ENCODE measurements around the gene CES1.
"Not testable (repeated sequence)": the region's sequence is repeated elsewhere in the genome, so short reads cannot be mapped to it uniquely, and the experiment has no call there.

CES1 gene

DNA sequence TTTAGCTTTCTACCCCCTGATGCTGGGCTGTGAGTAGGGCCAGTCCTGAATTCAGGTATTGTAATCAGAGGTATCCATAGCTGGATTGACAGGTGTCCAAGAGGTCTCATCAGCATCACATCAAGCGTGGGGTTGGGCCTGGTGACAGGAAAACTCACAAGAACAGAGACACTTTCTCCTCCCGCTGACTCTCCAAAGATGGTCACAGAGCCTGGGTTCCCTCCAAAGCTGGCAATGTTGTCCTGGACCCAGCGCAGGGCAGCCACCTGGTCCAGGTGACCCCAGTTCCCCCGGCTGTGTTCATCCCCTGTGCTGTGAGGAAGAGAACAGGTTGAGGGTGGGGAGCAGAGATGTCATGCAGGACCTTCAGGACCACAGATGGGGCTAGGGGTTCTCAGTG lies 11.7 kb downstream of the CES1 start:
- no peaks in the 10 kb centered on the region for H3K9me3 ChIP-seq (ENCODE audit: insufficient read depth, low read length)

DNA sequence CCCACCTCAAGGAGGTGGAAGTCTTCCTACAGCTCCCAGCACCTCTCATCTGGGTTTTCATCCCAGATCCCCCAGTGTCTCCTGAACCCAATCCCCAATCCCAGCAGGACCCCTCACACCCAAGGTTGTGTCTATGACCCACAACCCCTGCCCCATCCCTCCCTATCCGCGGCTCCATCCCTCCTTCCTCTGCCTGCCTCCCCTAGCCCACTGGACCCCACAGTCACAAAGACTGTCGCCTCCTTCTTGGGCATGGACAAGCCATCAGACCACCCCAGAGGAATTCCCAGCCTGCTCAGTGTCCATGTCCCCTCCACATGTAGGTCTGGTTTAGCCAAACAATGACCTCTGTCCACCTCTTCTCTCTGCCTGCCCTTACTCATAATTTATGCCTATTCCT lies 12.3 kb downstream of the CES1 start:
- no peak overlapping the region for H3K4me3 ChIP-seq (ENCODE audit: insufficient read length, low read depth)
- no peaks in the 10 kb centered on the region for H3K27me3 ChIP-seq (ENCODE audit: insufficient read depth, insufficient read length)
- H3K36me3 ChIP-seq (ENCODE audit: insufficient read depth, insufficient read length, low read length), result no peaks in the 10 kb centered on the region
- TF ChIP-seq YY1 (IDR thresholded peaks at IDR 0.05; ENCODE audit: insufficient read depth, insufficient read length) (no peak), SUZ12 (IDR thresholded peaks at IDR 0.05; ENCODE audit: extremely low read depth, insufficient read depth, insufficient read length) (no peak), ZNF274 (IDR thresholded peaks at IDR 0.05; ENCODE audit: low read depth, low read length) (no peak)
- no peaks in the 10 kb centered on the region for H3K4me1 ChIP-seq (ENCODE audit: insufficient read depth, insufficient read length)
- no peak for DNase-seq (ENCODE audit: low read depth, low spot score)
- H3K9me3 ChIP-seq (ENCODE audit: insufficient read depth, low read length), result no peaks in the 10 kb centered on the region
- no peak overlapping the region for H3K9ac ChIP-seq (ENCODE audit: insufficient read length, low read depth)

More for the DNA sequence above, 11.7 kb downstream of the CES1 start:
- H3K4me1 ChIP-seq (ENCODE audit: insufficient read depth, insufficient read length), result no peaks in the 10 kb centered on the region
- no peak overlapping the region for H3K4me3 ChIP-seq (ENCODE audit: insufficient read length, low read depth)
- H3K36me3 ChIP-seq (ENCODE audit: insufficient read depth, insufficient read length, low read length), result no peaks in the 10 kb centered on the region
- TF ChIP-seq SUZ12 (IDR thresholded peaks at IDR 0.05; ENCODE audit: extremely low read depth, insufficient read depth, insufficient read length) (no peak), ZNF274 (IDR thresholded peaks at IDR 0.05; ENCODE audit: low read depth, low read length) (no peak), YY1 (IDR thresholded peaks at IDR 0.05; ENCODE audit: insufficient read depth, insufficient read length) (no peak)
- no peaks in the 10 kb centered on the region for H3K27me3 ChIP-seq (ENCODE audit: insufficient read depth, insufficient read length)
- no peak for DNase-seq (ENCODE audit: low read depth, low spot score)
- H3K9ac ChIP-seq (ENCODE audit: insufficient read length, low read depth), result no peak overlapping the region

DNA sequence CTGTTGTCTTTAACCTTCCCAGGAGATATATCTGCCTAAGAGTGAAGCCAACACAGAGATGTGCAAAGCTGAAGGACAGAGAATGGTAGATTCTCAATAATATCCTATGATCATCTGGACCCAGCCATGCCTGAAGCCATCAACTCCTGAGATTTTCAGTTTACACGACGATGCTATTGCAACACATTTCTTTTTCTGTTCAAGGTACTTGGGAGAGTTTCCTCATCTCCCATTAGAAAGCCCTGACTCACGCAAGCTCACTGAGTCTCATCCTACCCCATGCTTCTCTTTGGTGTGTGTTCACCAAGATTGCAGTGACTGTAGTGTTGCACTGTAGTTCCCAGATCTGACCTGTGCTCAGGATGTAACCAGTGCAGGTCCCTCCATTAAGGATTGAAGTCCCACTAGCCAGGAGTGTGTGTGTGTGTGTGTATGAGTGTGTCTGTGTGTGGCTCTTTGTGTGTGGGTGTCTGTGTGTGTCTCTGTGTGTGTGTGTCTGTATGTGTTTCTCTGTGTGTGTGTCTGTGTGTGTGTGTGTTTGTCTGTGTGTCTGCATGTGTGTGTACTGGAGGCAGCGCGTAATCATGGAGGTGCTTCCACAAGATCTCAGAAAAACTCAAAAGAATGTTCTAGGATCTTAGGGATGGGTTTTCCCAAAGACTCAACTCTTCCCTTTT lies 15.5 kb downstream of the CES1 start:
- Histone ChIP-seq H3K4me1 (ENCODE audit: insufficient read depth, insufficient read length) (no peaks in the 10 kb centered on the region), H3K4me3 (ENCODE audit: insufficient read length, low read depth) (no peak overlapping the region), H3K9ac (ENCODE audit: insufficient read length, low read depth) (no peak overlapping the region), H3K27me3 (ENCODE audit: insufficient read depth, insufficient read length) (no peaks in the 10 kb centered on the region), H3K36me3 (ENCODE audit: insufficient read depth, insufficient read length, low read length) (no peaks in the 10 kb centered on the region), H3K9me3 (ENCODE audit: insufficient read depth, low read length) (no peaks in the 10 kb centered on the region)
- TF ChIP-seq SUZ12 (IDR thresholded peaks at IDR 0.05; ENCODE audit: extremely low read depth, insufficient read depth, insufficient read length) (no peak), ZNF274 (IDR thresholded peaks at IDR 0.05; ENCODE audit: low read depth, low read length) (no peak), YY1 (IDR thresholded peaks at IDR 0.05; ENCODE audit: insufficient read depth, insufficient read length) (no peak)
- DNase-seq (ENCODE audit: low read depth, low spot score), result no peak

DNA sequence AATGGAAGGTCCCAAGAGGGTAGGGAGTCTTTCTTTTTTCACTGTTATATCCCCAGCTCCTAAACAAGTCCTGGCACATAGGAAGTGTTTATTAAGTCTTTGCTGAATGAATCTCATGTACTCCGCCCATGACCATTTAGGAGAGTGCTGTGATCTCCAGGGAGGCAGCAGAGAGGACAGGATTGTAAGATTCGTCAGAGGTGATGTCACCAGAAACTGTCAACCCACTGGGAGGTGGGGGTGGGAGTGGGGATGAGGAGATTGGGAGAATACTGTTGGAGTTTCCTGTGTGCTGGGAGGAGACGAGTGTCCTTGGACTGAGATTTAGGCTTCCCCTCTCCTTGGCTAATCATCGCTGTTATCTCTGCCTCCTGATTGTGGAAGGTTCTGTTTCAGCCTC lies 16.7 kb downstream of the CES1 start:
- H3K9me3 ChIP-seq (ENCODE audit: insufficient read depth, low read length); H3K4me1 ChIP-seq (ENCODE audit: insufficient read depth, insufficient read length); H3K4me3 ChIP-seq (ENCODE audit: insufficient read length, low read depth); H3K36me3 ChIP-seq (ENCODE audit: insufficient read depth, insufficient read length, low read length); H3K9ac ChIP-seq (ENCODE audit: insufficient read length, low read depth); DNase-seq (ENCODE audit: low read depth, low spot score); H3K27me3 ChIP-seq (ENCODE audit: insufficient read depth, insufficient read length): not testable (repeated sequence)

DNA sequence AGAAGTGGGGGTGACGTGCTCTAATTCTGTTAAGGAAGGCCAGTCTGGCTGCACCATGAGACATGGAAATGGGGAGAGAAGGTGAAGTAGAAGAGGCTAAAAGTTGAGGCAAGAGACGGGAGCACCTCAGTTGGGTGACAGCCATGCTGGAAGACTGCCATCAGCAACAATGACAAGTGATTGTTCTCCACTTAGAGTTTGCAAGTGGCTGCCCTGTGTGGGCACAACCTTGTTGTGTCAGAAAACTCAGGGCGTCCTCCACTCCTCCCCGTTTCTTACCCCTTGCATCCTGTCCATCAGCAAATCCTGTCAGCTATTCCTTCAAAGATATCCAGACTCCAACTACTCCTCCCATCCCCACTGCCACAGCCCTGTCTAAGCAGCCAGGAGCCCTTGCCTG lies 17.6 kb downstream of the CES1 start:
- no peak for DNase-seq (ENCODE audit: low read depth, low spot score)
- Histone ChIP-seq H3K9me3 (ENCODE audit: insufficient read depth, low read length) (no peaks in the 10 kb centered on the region), H3K9ac (ENCODE audit: insufficient read length, low read depth) (no peak overlapping the region), H3K36me3 (ENCODE audit: insufficient read depth, insufficient read length, low read length) (no peaks in the 10 kb centered on the region), H3K27me3 (ENCODE audit: insufficient read depth, insufficient read length) (no peaks in the 10 kb centered on the region), H3K4me1 (ENCODE audit: insufficient read depth, insufficient read length) (no peaks in the 10 kb centered on the region), H3K4me3 (ENCODE audit: insufficient read length, low read depth) (no peak overlapping the region)
- no peak for TF ChIP-seq ZNF274 (IDR thresholded peaks at IDR 0.05; ENCODE audit: low read depth, low read length)
- TF ChIP-seq YY1 (IDR thresholded peaks at IDR 0.05; ENCODE audit: insufficient read depth, insufficient read length), result no peak
- TF ChIP-seq SUZ12 (IDR thresholded peaks at IDR 0.05; ENCODE audit: extremely low read depth, insufficient read depth, insufficient read length), result no peak

DNA sequence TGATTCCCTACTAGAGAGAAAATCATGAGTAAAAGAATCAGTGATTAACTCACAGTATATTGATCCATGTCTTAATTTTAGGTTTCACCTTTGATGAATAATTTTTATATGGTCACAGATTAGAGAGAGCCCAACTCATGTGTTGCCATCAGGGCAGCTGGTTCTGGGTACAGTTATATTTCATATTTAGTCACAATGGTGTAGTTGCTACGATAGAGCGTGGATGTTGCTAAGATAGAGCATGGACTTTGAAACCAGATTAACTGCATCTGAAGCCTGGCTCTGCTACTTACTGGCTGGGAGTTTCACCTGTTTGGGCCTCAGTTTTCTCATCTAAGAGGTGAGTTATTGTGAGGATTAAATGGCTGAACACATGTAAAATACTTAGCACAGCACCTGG lies 18.7 kb downstream of the CES1 start:
- H3K9ac ChIP-seq (ENCODE audit: insufficient read length, low read depth); H3K27me3 ChIP-seq (ENCODE audit: insufficient read depth, insufficient read length); H3K9me3 ChIP-seq (ENCODE audit: insufficient read depth, low read length); H3K4me1 ChIP-seq (ENCODE audit: insufficient read depth, insufficient read length); H3K36me3 ChIP-seq (ENCODE audit: insufficient read depth, insufficient read length, low read length); DNase-seq (ENCODE audit: low read depth, low spot score); H3K4me3 ChIP-seq (ENCODE audit: insufficient read length, low read depth): not testable (repeated sequence)

DNA sequence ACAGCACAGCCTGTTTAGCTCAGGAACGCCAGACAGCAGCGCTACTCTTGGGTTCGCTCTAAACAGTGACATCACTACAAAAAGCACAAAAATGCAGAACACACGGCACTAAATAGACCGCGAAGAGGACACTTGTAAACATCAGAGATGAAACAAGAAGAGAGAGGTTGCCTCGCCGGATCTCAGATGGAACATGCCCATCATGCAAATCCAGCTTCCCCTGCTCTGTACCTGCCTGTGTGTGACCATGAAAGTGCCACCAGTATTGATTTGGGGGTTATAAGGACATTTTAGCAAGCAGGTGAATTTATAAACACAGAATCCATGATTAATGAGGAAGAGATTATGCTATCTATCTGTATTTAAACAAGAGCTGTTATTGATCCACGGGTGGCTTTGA lies 19.2 kb downstream of the CES1 start:
- not testable (repeated sequence) for H3K36me3 ChIP-seq (ENCODE audit: insufficient read depth, insufficient read length, low read length); H3K4me1 ChIP-seq (ENCODE audit: insufficient read depth, insufficient read length); H3K27me3 ChIP-seq (ENCODE audit: insufficient read depth, insufficient read length); DNase-seq (ENCODE audit: low read depth, low spot score); H3K9me3 ChIP-seq (ENCODE audit: insufficient read depth, low read length); H3K4me3 ChIP-seq (ENCODE audit: insufficient read length, low read depth); H3K9ac ChIP-seq (ENCODE audit: insufficient read length, low read depth)

DNA sequence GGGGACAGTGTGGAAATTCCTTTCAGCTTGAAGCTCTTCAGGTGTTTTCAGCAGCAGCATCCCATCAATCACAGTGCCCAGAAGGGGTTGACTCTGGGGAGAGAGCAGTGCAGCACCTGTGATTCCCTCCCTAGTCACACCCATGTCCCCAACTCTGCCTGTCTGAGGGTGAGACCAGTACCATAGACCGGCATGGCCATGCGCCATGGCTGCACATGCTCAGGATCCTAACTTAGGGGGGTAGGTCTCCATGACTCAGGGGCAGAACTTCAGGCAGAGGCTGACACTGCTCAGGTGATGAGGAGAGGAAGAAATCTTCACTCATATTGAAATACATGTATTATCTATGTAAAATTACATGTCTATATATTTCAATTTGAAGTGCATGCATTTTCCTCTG lies 19.9 kb downstream of the CES1 start:
- no peak for DNase-seq (ENCODE audit: low read depth, low spot score)
- Histone ChIP-seq H3K9me3 (ENCODE audit: insufficient read depth, low read length) (no peaks in the 10 kb centered on the region), H3K9ac (ENCODE audit: insufficient read length, low read depth) (no peak overlapping the region), H3K27me3 (ENCODE audit: insufficient read depth, insufficient read length) (no peaks in the 10 kb centered on the region), H3K36me3 (ENCODE audit: insufficient read depth, insufficient read length, low read length) (no peaks in the 10 kb centered on the region), H3K4me1 (ENCODE audit: insufficient read depth, insufficient read length) (no peaks in the 10 kb centered on the region), H3K4me3 (ENCODE audit: insufficient read length, low read depth) (no peak overlapping the region)
- TF ChIP-seq SUZ12 (IDR thresholded peaks at IDR 0.05; ENCODE audit: extremely low read depth, insufficient read depth, insufficient read length), result no peak
- TF ChIP-seq ZNF274 (IDR thresholded peaks at IDR 0.05; ENCODE audit: low read depth, low read length), result no peak
